ENCODE results near the gene MEGF11.

GRCh38 chr15:66231394-66232266, 21.9 kb downstream of the MEGF11 start:
- TF ChIP-seq EZH2phosphoT487 (IDR thresholded peaks at IDR 0.05; ENCODE audit: borderline replicate concordance, low read depth) = no peak
- no peak for TF ChIP-seq ZBTB33 (IDR thresholded peaks at IDR 0.05; ENCODE audit: borderline replicate concordance, low read depth)
- TF ChIP-seq CTCF (IDR thresholded peaks at IDR 0.05) = no peak
- no peak for TF ChIP-seq YY1 (IDR thresholded peaks at IDR 0.05; ENCODE audit: low read depth)
- TF ChIP-seq FOXJ3 (CRISPR knock-in tag; IDR thresholded peaks at IDR 0.05) = no peak
- no peak for TF ChIP-seq MAX (IDR thresholded peaks at IDR 0.05; ENCODE audit: low read depth)
- no peak for TF ChIP-seq POLR2AphosphoS5 (IDR thresholded peaks at IDR 0.05; ENCODE audit: low read depth, low read length)
- no peak for TF ChIP-seq RXRA (IDR thresholded peaks at IDR 0.05; ENCODE audit: borderline replicate concordance, low read depth)
- TF ChIP-seq GABPA (IDR thresholded peaks at IDR 0.05; ENCODE audit: low read depth) = no peak
- TF ChIP-seq RAD21 (IDR thresholded peaks at IDR 0.05; ENCODE audit: low read length) = no peak
- no peak for TF ChIP-seq FOSL2 (IDR thresholded peaks at IDR 0.05; ENCODE audit: borderline replicate concordance, low read depth)
